GM21515 (cell line): ENCODE data around the gene MAGEB18.

ENCODE experiments used
- ATAC-seq: cut with Tn5 transposase; IDR thresholded peaks from one replicate; pipeline ENCODE4 v1.9.1; 2021; ENCODE audit not compliant: unreplicated experiment

MAGEB18 gene

GRCh38 chrX:26138274-26138673 lies at the start of gene MAGEB18:
Gene MAGEB18, plus strand, starts transcription at chrX:26138343. Its CDS starts 643 bp downstream, at chrX:26138986.
- ATAC-seq: no peak

DNA sequence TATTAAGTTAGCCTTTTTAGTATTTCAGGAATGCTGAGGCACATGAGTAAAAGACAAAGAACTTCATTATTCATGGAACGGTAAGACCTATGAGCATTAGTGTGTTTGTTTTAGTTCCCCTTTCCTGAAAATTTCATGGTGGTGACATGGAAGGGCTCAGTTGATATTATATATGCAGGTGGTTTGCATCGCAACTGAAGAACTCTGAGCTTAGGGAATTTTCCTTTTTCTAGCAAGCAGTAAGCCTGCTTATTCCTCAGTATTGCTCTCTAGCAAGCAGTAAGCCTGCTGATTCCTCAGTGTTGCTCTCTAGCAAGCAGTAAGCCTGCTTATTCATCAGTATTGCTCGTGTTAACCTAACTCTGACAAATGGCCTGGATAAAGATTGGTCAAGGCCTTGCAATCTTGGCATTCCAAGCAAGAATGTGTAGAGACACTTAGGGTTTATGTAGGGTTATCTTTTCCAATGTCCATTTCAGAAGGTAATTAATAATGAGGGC lies 37.7 kb upstream of the MAGEB18 start:
- no peak for ATAC-seq

DNA sequence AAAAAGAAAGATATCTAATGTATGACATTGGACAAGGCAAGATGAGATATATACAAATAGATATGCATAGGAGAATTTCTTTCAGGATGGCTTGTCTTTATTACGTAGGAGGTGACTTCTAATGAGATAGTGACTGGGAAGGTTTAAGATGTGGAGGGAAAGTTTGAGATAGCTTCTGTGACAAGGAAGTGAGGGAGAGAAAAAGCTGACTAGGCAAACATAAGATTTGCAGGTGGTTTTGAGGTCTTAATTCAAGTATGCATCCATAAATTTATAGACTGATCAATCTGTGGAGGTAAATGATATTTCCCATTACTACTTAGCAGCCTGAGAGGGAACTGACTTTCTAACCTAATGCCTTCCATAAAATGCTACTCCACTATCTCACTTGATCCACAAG lies 29.0 kb upstream of the MAGEB18 start:
- no peak for ATAC-seq

- no peak for ATAC-seq
These were observed 7.9 kb downstream of the MAGEB18 start for GRCh38 chrX:26146024-26146423.

GRCh38 chrX:26160301-26160700 lies 22.2 kb downstream of the MAGEB18 start, which contains the start of gene MAGEB6B:
Gene MAGEB6B, plus strand, starts transcription at chrX:26160601. Its CDS starts 0 bp downstream, at chrX:26160601.
- ATAC-seq: no peak
